Suprapubic skin (tissue), 3 donors: Measurements from ENCODE around the gene IQCM.

Experiments used
- POLR2A ChIP-seq, 2 donors: fragments of 450-650 bp; IDR thresholded peaks; one replicate each; pipeline ENCODE4 v1.6.1; 2017; ENCODE audit warnings: antibody characterized with exemption in 2 of 2, mild to moderate bottlenecking in 2 of 2, moderate library complexity in 2 of 2
- TF ChIP-seq, protein P1 (sequence below), 2 donors: fragments of 200-600 bp in 1 of 2; fragments of 450-650 bp in 1 of 2; sonication (generic) in 1 of 2; IDR thresholded peaks; one replicate each; pipeline ENCODE4 v1.5.1; 2016 to 2019; ENCODE audit warnings: antibody characterized with exemption in 2 of 2, mild to moderate bottlenecking in 1 of 2, moderate library complexity in 1 of 2

DNA sequence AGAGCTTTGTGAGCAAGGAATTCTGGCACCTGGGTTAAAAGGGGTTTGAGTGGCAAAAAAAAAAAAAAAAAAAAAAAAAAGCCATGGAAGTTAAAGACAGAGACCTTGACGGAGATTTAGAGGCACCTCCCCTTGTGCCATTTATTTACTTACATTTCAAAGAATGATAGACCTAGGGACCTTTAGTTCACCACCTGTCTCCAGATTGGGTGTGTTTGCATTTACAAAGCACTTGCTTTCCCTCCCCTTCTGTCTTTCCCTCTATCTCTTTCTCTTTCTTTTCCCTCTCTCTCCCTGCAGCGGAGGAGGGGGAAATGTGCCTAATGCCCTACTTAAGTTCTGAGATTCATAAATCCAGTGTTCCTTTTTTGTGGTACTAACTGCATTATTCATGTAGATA is 116.0 kb downstream of the IQCM start:
- no peak for TF ChIP-seq POLR2A (IDR thresholded peaks at IDR 0.05)
- TF ChIP-seq, protein P1, sequence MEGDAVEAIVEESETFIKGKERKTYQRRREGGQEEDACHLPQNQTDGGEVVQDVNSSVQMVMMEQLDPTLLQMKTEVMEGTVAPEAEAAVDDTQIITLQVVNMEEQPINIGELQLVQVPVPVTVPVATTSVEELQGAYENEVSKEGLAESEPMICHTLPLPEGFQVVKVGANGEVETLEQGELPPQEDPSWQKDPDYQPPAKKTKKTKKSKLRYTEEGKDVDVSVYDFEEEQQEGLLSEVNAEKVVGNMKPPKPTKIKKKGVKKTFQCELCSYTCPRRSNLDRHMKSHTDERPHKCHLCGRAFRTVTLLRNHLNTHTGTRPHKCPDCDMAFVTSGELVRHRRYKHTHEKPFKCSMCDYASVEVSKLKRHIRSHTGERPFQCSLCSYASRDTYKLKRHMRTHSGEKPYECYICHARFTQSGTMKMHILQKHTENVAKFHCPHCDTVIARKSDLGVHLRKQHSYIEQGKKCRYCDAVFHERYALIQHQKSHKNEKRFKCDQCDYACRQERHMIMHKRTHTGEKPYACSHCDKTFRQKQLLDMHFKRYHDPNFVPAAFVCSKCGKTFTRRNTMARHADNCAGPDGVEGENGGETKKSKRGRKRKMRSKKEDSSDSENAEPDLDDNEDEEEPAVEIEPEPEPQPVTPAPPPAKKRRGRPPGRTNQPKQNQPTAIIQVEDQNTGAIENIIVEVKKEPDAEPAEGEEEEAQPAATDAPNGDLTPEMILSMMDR (IDR thresholded peaks at IDR 0.05), result no peak
